IMR-90 (cell line): ENCODE measurements around the gene NDUFB7. TPM values are rescaled to one million over a fixed set of nuclear protein-coding genes. Genes with fewer than 3 reads are reported as not detected.

Source experiments
- ATAC-seq: fragments of 200-7000 bp; cut with Tn5 transposase; 2 replicates; pipeline ENCODE4 v1.9.1; 2020; ENCODE audit warnings: low read depth, mild to moderate bottlenecking, moderate library complexity
- BruUV-seq: library from RNA; stranded (reverse); fragments of 400-500 nt; replicated peaks from 2 replicates; lab custom pipeline; 2021; lab: Mats Ljungman, UMichigan
- CTCF ChIA-PET: fragments of 300-600 bp; formaldehyde crosslinking; extraction: SDS; loops from one replicate; lab custom pipeline; 2021; ENCODE audit warnings: antibody characterized with exemption; lab: Yijun Ruan, JAX
- POLR2A ChIA-PET: fragments of 300-600 bp; sonication (Branson Sonifier 250); formaldehyde crosslinking; loops from one replicate; lab custom pipeline; 2022; ENCODE audit warnings: antibody characterized with exemption; ENCODE audit not compliant: unreplicated experiment; lab: Charles Lee
- DNase-seq: peaks from one replicate; pipeline ENCODE4 v3.0.0; 2013
- H2AFZ ChIP-seq: replicated peaks from 2 replicates; pipeline ENCODE3; 2013; ENCODE audit warnings: low read length, mild to moderate bottlenecking; ENCODE audit not compliant: poor library complexity
- H2AK5ac ChIP-seq: 2 replicates; pipeline ENCODE4 v1.6.1; 2013; ENCODE audit warnings: low read depth, low read length, inconsistent platforms
- H2AK9ac ChIP-seq: replicated peaks from 2 replicates; pipeline ENCODE3; 2013; ENCODE audit warnings: mild to moderate bottlenecking, low read depth, low read length, moderate library complexity; ENCODE audit not compliant: poor library complexity
- H2BK120ac ChIP-seq: 2 replicates; pipeline ENCODE4 v1.6.1; 2013; ENCODE audit warnings: low read depth, low read length, inconsistent platforms
- H2BK15ac ChIP-seq: 3 replicates; pipeline ENCODE4 v1.6.1; 2013; ENCODE audit warnings: low read depth, low read length, inconsistent platforms
- H2BK20ac ChIP-seq: 2 replicates; pipeline ENCODE4 v1.6.1; 2013; ENCODE audit warnings: low read depth, mild to moderate bottlenecking, inconsistent platforms, low read length, moderate library complexity
- H2BK5ac ChIP-seq: 2 replicates; pipeline ENCODE4 v1.6.1; 2013; ENCODE audit warnings: mild to moderate bottlenecking, low read depth, low read length, inconsistent platforms; ENCODE audit not compliant: poor library complexity, severe bottlenecking
- H3K14ac ChIP-seq: replicated peaks from 2 replicates; pipeline ENCODE4 v1.6.1; 2013; ENCODE audit warnings: low read depth, low read length, inconsistent platforms
- H3K18ac ChIP-seq: 2 replicates; pipeline ENCODE4 v1.6.1; 2013; ENCODE audit warnings: low read depth, low read length, control low read depth
- H3K23ac ChIP-seq: 2 replicates; pipeline ENCODE4 v1.6.1; 2013; ENCODE audit warnings: low read depth, low read length, inconsistent platforms
- H3K27ac ChIP-seq: 2 replicates; pipeline ENCODE4 v1.5.1; 2013; ENCODE audit warnings: mild to moderate bottlenecking, control low read depth, low read length; ENCODE audit not compliant: insufficient read depth
- H3K27me3 ChIP-seq: 2 replicates; pipeline ENCODE4 v1.6.1; 2013; ENCODE audit warnings: low read length; ENCODE audit not compliant: control insufficient read depth, insufficient read depth
- H3K36me3 ChIP-seq: 2 replicates; pipeline ENCODE4 v1.6.1; 2013; ENCODE audit warnings: low read length, mixed read lengths; ENCODE audit not compliant: control insufficient read depth, insufficient read depth
- H3K4ac ChIP-seq: 2 replicates; pipeline ENCODE4 v1.6.1; 2013; ENCODE audit warnings: low read depth, low read length, inconsistent platforms
- H3K4me1 ChIP-seq: 2 replicates; pipeline ENCODE4 v1.6.1; 2013; ENCODE audit warnings: low read length, mixed read lengths; ENCODE audit not compliant: control insufficient read depth, insufficient read depth
- H3K4me2 ChIP-seq: 2 replicates; pipeline ENCODE4 v1.6.1; 2013; ENCODE audit warnings: low read depth, mild to moderate bottlenecking, control low read depth, low read length, moderate library complexity
- H3K4me3 ChIP-seq: 2 replicates; pipeline ENCODE4 v1.5.1; 2013; ENCODE audit warnings: low read depth, mild to moderate bottlenecking, control low read depth, low read length, moderate library complexity; ENCODE audit not compliant: insufficient read depth
- H3K56ac ChIP-seq: 2 replicates; pipeline ENCODE4 v1.6.1; 2013; ENCODE audit warnings: low read length, inconsistent platforms; ENCODE audit not compliant: insufficient read depth; ENCODE audit errors: extremely low read depth
- H3K79me1 ChIP-seq, 2 experiments: 2 replicates each; pipeline ENCODE4 v1.6.1; 2013; ENCODE audit warnings: low read length in 2 of 2, inconsistent platforms in 1 of 2, low read depth in 1 of 2
- H3K9ac ChIP-seq: 2 replicates; pipeline ENCODE4 v1.6.1; 2013; ENCODE audit warnings: low read depth, low read length, control low read depth
- H3K9me1 ChIP-seq: 2 replicates; pipeline ENCODE4 v1.6.1; 2013; ENCODE audit warnings: low read length, inconsistent platforms; ENCODE audit not compliant: insufficient read depth
- H3K9me3 ChIP-seq: 2 replicates; pipeline ENCODE4 v1.6.1; 2013; ENCODE audit warnings: low read length; ENCODE audit not compliant: control insufficient read depth, insufficient read depth
- H4K20me1 ChIP-seq: 2 replicates; pipeline ENCODE4 v1.6.1; 2013; ENCODE audit warnings: low read length, inconsistent platforms; ENCODE audit not compliant: insufficient read depth
- H4K5ac ChIP-seq: 2 replicates; pipeline ENCODE4 v1.6.1; 2013; ENCODE audit warnings: mild to moderate bottlenecking, low read depth, low read length, control low read depth
- H4K8ac ChIP-seq, 2 experiments: 2 replicates each; pipeline ENCODE4 v1.6.1; 2013; ENCODE audit warnings: low read depth in 2 of 2, low read length in 2 of 2, control low read depth in 1 of 2, inconsistent platforms in 1 of 2
- H4K91ac ChIP-seq: 2 replicates; pipeline ENCODE4 v1.6.1; 2013; ENCODE audit warnings: low read depth, low read length, inconsistent platforms; ENCODE audit not compliant: insufficient read depth
- CEBPB ChIP-seq: IDR thresholded peaks from 2 replicates; pipeline ENCODE4 v1.6.1; 2012; ENCODE audit warnings: low read depth, low read length, improper control_type of control experiment
- POLR2A ChIP-seq: IDR thresholded peaks from 2 replicates; pipeline ENCODE4 v1.6.1; 2012; ENCODE audit warnings: mild to moderate bottlenecking, low read depth, low read length
- RAD21 ChIP-seq: IDR thresholded peaks from 2 replicates; pipeline ENCODE4 v1.6.1; 2012; ENCODE audit warnings: low read length, improper control_type of control experiment
- RCOR1 ChIP-seq: IDR thresholded peaks from 2 replicates; pipeline ENCODE4 v1.6.1; 2012; ENCODE audit warnings: mild to moderate bottlenecking, low read length, improper control_type of control experiment; ENCODE audit not compliant: insufficient replicate concordance
- RFX5 ChIP-seq: IDR thresholded peaks from 2 replicates; pipeline ENCODE4 v1.8.0; 2012; ENCODE audit warnings: low read depth, mild to moderate bottlenecking, low read length, moderate library complexity
- SMC3 ChIP-seq: fragments of 150-350 bp; IDR thresholded peaks from 2 replicates; pipeline ENCODE4 v1.6.1; 2016; ENCODE audit warnings: low read depth, mild to moderate bottlenecking, antibody characterized with exemption, low read length, moderate library complexity
- dilution Hi-C: fragments of 300-500 bp; cut with HindIII; formaldehyde crosslinking; loops from one replicate; pipeline ENCODE4 v1.14.3; 2018; ENCODE audit warnings: low sequenced_read_pairs; ENCODE audit not compliant: unreplicated experiment
- in situ Hi-C: fragments of 300-500 bp; cut with MboI; formaldehyde crosslinking; loops from 3 replicates; pipeline ENCODE4 v1.14.3; 2019; ENCODE audit warnings: low sequenced_read_pairs, inconsistent platforms, mixed read lengths
- intact Hi-C: fragments of 100-400 bp; cut with micrococcal nuclease; formaldehyde crosslinking; loops from 2 replicates; pipeline ENCODE4 v1.10.0; 2022
- polyA plus RNA-seq, 3 experiments: library from polyadenylated mRNA; depleted of rRNA; stranded (reverse); fragments of >200 nt; gene quantifications; 2 replicates each; pipeline ENCODE4 v1.2.3, GENCODE V29; 2012; ENCODE audit warnings: low replicate concordance in 1 of 3
- total RNA-seq: library from RNA; depleted of rRNA; stranded (reverse); fragments of >200 nt; gene quantifications from 2 replicates; pipeline ENCODE4 v1.2.3, GENCODE V29; 2012
- TF ChIP-seq, protein P1 (sequence below): fragments of 150-350 bp; IDR thresholded peaks from 2 replicates; pipeline ENCODE4 v1.6.1; 2016; ENCODE audit warnings: low read depth, mild to moderate bottlenecking, low read length, moderate library complexity, borderline replicate concordance

The NDUFB7 gene
- total and polyA plus RNA-seq, 2 of the 4 experiments (the other 2 are of a cell fraction): 436 to 523 TPM

DNA sequence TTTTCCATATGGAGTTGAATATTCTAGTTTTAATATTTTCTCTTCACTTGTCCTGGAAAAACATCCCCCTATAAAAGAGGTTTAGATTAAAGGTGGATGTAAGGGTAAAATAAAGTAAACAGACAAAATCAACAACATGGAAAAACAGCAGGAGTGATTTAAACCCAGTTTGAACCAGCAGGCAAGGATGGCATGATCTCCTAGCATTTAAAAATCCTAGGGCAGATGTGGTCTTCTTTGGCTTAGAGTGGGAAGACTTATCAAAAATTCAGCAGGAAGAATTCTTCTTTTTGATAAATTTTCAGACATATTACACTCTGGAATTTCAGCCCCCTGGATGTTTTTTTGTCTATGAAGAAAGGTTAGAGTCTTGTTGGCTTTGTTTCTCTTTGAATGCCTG, 47.5 kb upstream of the NDUFB7 start:
- no peak overlapping the region for H3K56ac ChIP-seq
- H3K23ac ChIP-seq: no peak overlapping the region
- no peak overlapping the region for H2BK5ac ChIP-seq
- no peak overlapping the region for H4K5ac ChIP-seq
- no peaks in the 10 kb centered on the region for H3K36me3 ChIP-seq
- ATAC-seq (no peak), DNase-seq (no peak)
- no peak overlapping the region for H3K4me3 ChIP-seq
- no peak for TF ChIP-seq RCOR1
- TF ChIP-seq RFX5: no peak
- no peak for TF ChIP-seq CEBPB
- TF ChIP-seq RAD21: no peak
- TF ChIP-seq, protein P1, sequence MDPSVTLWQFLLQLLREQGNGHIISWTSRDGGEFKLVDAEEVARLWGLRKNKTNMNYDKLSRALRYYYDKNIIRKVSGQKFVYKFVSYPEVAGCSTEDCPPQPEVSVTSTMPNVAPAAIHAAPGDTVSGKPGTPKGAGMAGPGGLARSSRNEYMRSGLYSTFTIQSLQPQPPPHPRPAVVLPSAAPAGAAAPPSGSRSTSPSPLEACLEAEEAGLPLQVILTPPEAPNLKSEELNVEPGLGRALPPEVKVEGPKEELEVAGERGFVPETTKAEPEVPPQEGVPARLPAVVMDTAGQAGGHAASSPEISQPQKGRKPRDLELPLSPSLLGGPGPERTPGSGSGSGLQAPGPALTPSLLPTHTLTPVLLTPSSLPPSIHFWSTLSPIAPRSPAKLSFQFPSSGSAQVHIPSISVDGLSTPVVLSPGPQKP: no peak
- no peak for TF ChIP-seq POLR2A
- no peak for TF ChIP-seq SMC3
- no peak overlapping the region for H2BK20ac ChIP-seq
- H3K9ac ChIP-seq: no peak overlapping the region
- no peaks in the 10 kb centered on the region for H3K9me1 ChIP-seq
- no peak overlapping the region for H4K8ac ChIP-seq
- H2AK5ac ChIP-seq: no peak overlapping the region
- intact Hi-C loops: no loop called here
- no peaks in the 10 kb centered on the region for H3K27me3 ChIP-seq
- H3K18ac ChIP-seq: no peak overlapping the region
- in situ Hi-C loops: no loop called here
- BruUV-seq: no TSS peak
- H2AFZ ChIP-seq: no peak overlapping the region
- no peak overlapping the region for H2BK120ac ChIP-seq
- H3K4me1 ChIP-seq: no peaks in the 10 kb centered on the region
- no peak overlapping the region for H3K27ac ChIP-seq
- dilution Hi-C loops: no loop called here
- POLR2A ChIA-PET: no interaction called here
- no peak overlapping the region for H3K4me2 ChIP-seq
- no peak overlapping the region for H3K4ac ChIP-seq
- H3K79me1 ChIP-seq: no peaks in the 10 kb centered on the region
- no peaks in the 10 kb centered on the region for H4K20me1 ChIP-seq
- no peak overlapping the region for H3K14ac ChIP-seq
- H4K91ac ChIP-seq: no peak overlapping the region
- CTCF ChIA-PET: no interaction called here
- peaks cover 3% of the 10 kb centered on the region; the same call in 1 of the 2 replicates for H3K9me3 ChIP-seq
- H2AK9ac ChIP-seq: no peak overlapping the region
- H2BK15ac ChIP-seq: no peak overlapping the region
